ENCODE measurements around the gene SNX3. TPM values are rescaled to one million over a fixed set of nuclear protein-coding genes. Genes with fewer than 3 reads are reported as not detected.

The SNX3 gene
- total RNA-seq, 2 experiments from 2014 or later = 78.6 to 80.4 TPM

GRCh38 chr6:108166664-108167448 lies 94.0 kb downstream of the SNX3 start:
- Mint-ChIP-seq H3K4me1 (ENCODE audit: low read depth) (peaks cover 40% of the 10 kb centered on the region), H3K27me3 (peaks cover 87% of the 10 kb centered on the region), H3K9me3 (no peaks in the 10 kb centered on the region), H3K36me3 (no peaks in the 10 kb centered on the region), H3K4me3 (peak overlapping the region; percentile 20), H3K27ac (peak overlapping the region; percentile 6)
- ChIA-PET POLR2A (no interaction called here), CTCF (no interaction called here)
- no peak for DNase-seq
- intact Hi-C loops (cut with micrococcal nuclease) = loop anchor here (5.0 kb wide), 2 partner anchors 130 to 325 kb away; partner anchors contain the start of gene AFG1L

- intact Hi-C loops (cut with micrococcal nuclease) = loop anchor here (5.0 kb wide), 2 partner anchors 131 to 326 kb away; partner anchors contain the start of gene AFG1L
- ChIA-PET POLR2A (no interaction called here), CTCF (no interaction called here)
- H3K9me3 Mint-ChIP-seq = no peaks in the 10 kb centered on the region
- no peak for DNase-seq
- no peaks in the 10 kb centered on the region for H3K36me3 Mint-ChIP-seq
- peak within 1 kb of the TSS; percentile 23 for H3K4me3 Mint-ChIP-seq
- H3K27me3 Mint-ChIP-seq = peaks cover 87% of the 10 kb centered on the region
- H3K4me1 Mint-ChIP-seq (ENCODE audit: low read depth) = peaks cover 38% of the 10 kb centered on the region
- peak within 1 kb of the TSS; percentile 16 for H3K27ac Mint-ChIP-seq
Measured at GRCh38 chr6:108165714-108166663, 94.9 kb downstream of the SNX3 start, which contains the start of gene NR2E1. NR2E1 (plus strand) TSS chr6:108166022; CDS start chr6:108166766, 744 bp downstream.

GRCh38 chr6:108164815-108165706 lies 95.8 kb downstream of the SNX3 start:
- CTCF ChIA-PET = interaction anchor here (1.2 kb wide), 1 partner anchor 10 kb away, joined by 3 read pairs; no protein-coding TSS in a partner anchor
- H3K9me3 Mint-ChIP-seq = no peaks in the 10 kb centered on the region

GRCh38 chr6:108164543-108164814 lies 96.4 kb downstream of the SNX3 start:
- Mint-ChIP-seq H3K36me3 (no peaks in the 10 kb centered on the region), H3K4me1 (ENCODE audit: low read depth) (peaks cover 36% of the 10 kb centered on the region), H3K27me3 (peaks cover 89% of the 10 kb centered on the region), H3K27ac (no peak overlapping the region), H3K4me3 (no peak overlapping the region), H3K9me3 (no peaks in the 10 kb centered on the region)
- POLR2A ChIA-PET = no interaction called here
- no peak for DNase-seq
- CTCF ChIA-PET = interaction anchor here (1.2 kb wide), 1 partner anchor 11 kb away, joined by 3 read pairs; no protein-coding TSS in a partner anchor
- intact Hi-C loops (cut with micrococcal nuclease) = no loop called here

More at GRCh38 chr6:108164815-108165706, 95.8 kb downstream of the SNX3 start:
- peaks cover 87% of the 10 kb centered on the region for H3K27me3 Mint-ChIP-seq
- peaks cover 36% of the 10 kb centered on the region for H3K4me1 Mint-ChIP-seq (ENCODE audit: low read depth)
- H3K4me3 Mint-ChIP-seq = no peak overlapping the region
- intact Hi-C loops (cut with micrococcal nuclease) = loop anchor here (5.0 kb wide), 2 partner anchors 132 to 327 kb away; partner anchors contain the start of gene AFG1L
- no peaks in the 10 kb centered on the region for H3K36me3 Mint-ChIP-seq
- DNase-seq = no peak
- POLR2A ChIA-PET = no interaction called here
- peak overlapping the region; percentile 16 for H3K27ac Mint-ChIP-seq

- intact Hi-C loops (cut with micrococcal nuclease) = no loop called here
- Mint-ChIP-seq H3K27ac (no peak overlapping the region), H3K27me3 (peaks cover 89% of the 10 kb centered on the region), H3K4me3 (no peak overlapping the region), H3K9me3 (no peaks in the 10 kb centered on the region), H3K36me3 (no peaks in the 10 kb centered on the region), H3K4me1 (ENCODE audit: low read depth) (peaks cover 30% of the 10 kb centered on the region)
- ChIA-PET POLR2A (no interaction called here), CTCF (interaction anchor here (0.9 to 1.2 kb wide), 2 partner anchors 12 to 49 kb away, joined by 3 to 4 read pairs; no protein-coding TSS in a partner anchor)
- DNase-seq = no peak
Measured at GRCh38 chr6:108163644-108164542, 96.9 kb downstream of the SNX3 start.

GRCh38 chr6:108163267-108163643 lies 97.6 kb downstream of the SNX3 start:
- ChIA-PET POLR2A (no interaction called here), CTCF (interaction anchor here (0.9 to 1.8 kb wide), 2 partner anchors 8 to 49 kb away, joined by 4 to 5 read pairs; no protein-coding TSS in a partner anchor)
- DNase-seq = no peak
- no peaks in the 10 kb centered on the region for H3K9me3 Mint-ChIP-seq
- intact Hi-C loops (cut with micrococcal nuclease) = no loop called here
- peaks cover 93% of the 10 kb centered on the region for H3K27me3 Mint-ChIP-seq
- H3K36me3 Mint-ChIP-seq = no peaks in the 10 kb centered on the region
- H3K27ac Mint-ChIP-seq = no peak overlapping the region
- H3K4me1 Mint-ChIP-seq (ENCODE audit: low read depth) = peaks cover 30% of the 10 kb centered on the region
- no peak overlapping the region for H3K4me3 Mint-ChIP-seq

GRCh38 chr6:108161724-108162282 lies 99.0 kb downstream of the SNX3 start:
- Mint-ChIP-seq H3K36me3 (no peaks in the 10 kb centered on the region), H3K9me3 (no peaks in the 10 kb centered on the region), H3K4me1 (ENCODE audit: low read depth) (peaks cover 23% of the 10 kb centered on the region), H3K27ac (no peak overlapping the region), H3K4me3 (no peak overlapping the region), H3K27me3 (peaks cover 87% of the 10 kb centered on the region)
- no peak for DNase-seq
- ChIA-PET CTCF (interaction anchor here (1.1 to 1.8 kb wide), 2 partner anchors 10 to 15 kb away, joined by 3 to 5 read pairs; no protein-coding TSS in a partner anchor), POLR2A (no interaction called here)
- intact Hi-C loops (cut with micrococcal nuclease) = no loop called here

Other genes with a start within 250 kb of the SNX3 start
- 10 to 100 TPM; 14.0 to 16.3 TPM for gene OSTM1, start 186.3 kb downstream of the SNX3 start, total RNA-seq
- not detected for gene NR2E1, start 95.0 kb downstream of the SNX3 start, total RNA-seq
- gene AFG1L, start 34.0 kb upstream of the SNX3 start, total RNA-seq = 1 to 10 TPM; 5.3 to 6.3 TPM

Measured in activated CD4-positive, alpha-beta memory T cell treated with anti-CD3 and anti-CD28 coated beads for 36 hours (primary cell).